K562 (cell line): Measurements from ENCODE around the gene ENTPD3. TPM values are rescaled to one million over a fixed set of nuclear protein-coding genes. Genes with fewer than 3 reads are reported as not detected.

Source experiments
- ATAC-seq: fragments of 200-7000 bp; cut with Tn5 transposase; 3 replicates; pipeline ENCODE4 v1.9.1; 2020; ENCODE audit warnings: moderate library complexity
- BruUV-seq: library from RNA; stranded (reverse); fragments of 400-500 nt; replicated peaks from 2 replicates; lab custom pipeline; 2021; lab: Mats Ljungman, UMichigan
- CTCF ChIA-PET: fragments of 300-600 bp; formaldehyde crosslinking; extraction: SDS; loops from one replicate; lab custom pipeline; 2021; ENCODE audit warnings: low intra/inter-chr PET ratio; lab: Yijun Ruan, JAX
- POLR2A ChIA-PET: fragments of 300-600, 350-650 bp; sonication (Branson Sonifier 250); formaldehyde crosslinking; extraction: SDS; loops from one replicate; lab custom pipeline; 2021; ENCODE audit warnings: antibody characterized with exemption, inconsistent platforms; lab: Yijun Ruan, JAX
- DNase-seq, 4 experiments: peaks; one replicate each; pipeline versions ENCODE4 v3.0.0 to v3.0.0-alpha.2; 2011 to 2018; ENCODE audit warnings: low spot score in 3 of 4, mixed read lengths in 3 of 4; ENCODE audit errors: extremely low read depth in 1 of 4
- FAIRE-seq: peaks from 2 replicates; lab custom pipeline; 2011; peaks lifted over from hg19 to GRCh38; lab: Jason Lieb, UNC
- H2AFZ ChIP-seq: 2 replicates; pipeline ENCODE4 v1.6.0; 2011; ENCODE audit warnings: low read depth, low read length, control low read depth, inconsistent platforms
- H3K27ac ChIP-seq: fragments of 200-600 bp; 3 replicates; pipeline ENCODE4 v1.8.0; 2011; ENCODE audit warnings: low read depth, mild to moderate bottlenecking, control low read depth, inconsistent platforms, low read length, moderate library complexity, mixed read lengths; ENCODE audit errors: extremely low read depth
- H3K27me3 ChIP-seq, 2 experiments: fragments of 300-600 bp in 1 of 2; 2 replicates in 1 of 2; 3 replicates in 1 of 2; pipeline versions ENCODE4 v1.6.0 to v1.8.0; 2011; ENCODE audit warnings: inconsistent platforms in 2 of 2, low read length in 2 of 2, mild to moderate bottlenecking in 1 of 2, mixed read lengths in 1 of 2, moderate library complexity in 1 of 2; ENCODE audit not compliant: control insufficient read depth in 2 of 2, insufficient read depth in 2 of 2
- H3K36me3 ChIP-seq: fragments of 300-600 bp; 3 replicates; pipeline ENCODE4 v1.8.0; 2011; ENCODE audit warnings: mild to moderate bottlenecking, low read length, inconsistent platforms; ENCODE audit not compliant: control insufficient read depth, insufficient read depth
- H3K4me1 ChIP-seq, 2 experiments: fragments of 200-600 bp in 1 of 2; replicated peaks in 1 of 2; 2 replicates in 1 of 2; 3 replicates in 1 of 2; pipeline versions ENCODE4 v1.5.1 to v1.8.0; 2011; ENCODE audit warnings: inconsistent platforms in 2 of 2, low read length in 2 of 2, mild to moderate bottlenecking in 1 of 2, mixed read lengths in 1 of 2, moderate library complexity in 1 of 2; ENCODE audit not compliant: control insufficient read depth in 2 of 2, insufficient read depth in 2 of 2
- H3K4me2 ChIP-seq: 2 replicates; pipeline ENCODE4 v1.6.1; 2011; ENCODE audit warnings: low read length, control low read depth, inconsistent platforms, mixed read lengths; ENCODE audit not compliant: insufficient read depth
- H3K4me3 ChIP-seq: fragments of 200-600 bp; sonication (generic), shearing (Covaris generic); 2 replicates; pipeline ENCODE4 v1.5.1; 2016; ENCODE audit warnings: control low read depth, inconsistent platforms
- H3K79me2 ChIP-seq: fragments of 200-600 bp; 3 replicates; pipeline ENCODE4 v1.8.0; 2011; ENCODE audit warnings: low read length, inconsistent platforms; ENCODE audit not compliant: control insufficient read depth, insufficient read depth
- H3K9ac ChIP-seq, 2 experiments: 2 replicates each; pipeline versions ENCODE4 v1.6.0 to v1.6.1; 2011; ENCODE audit warnings: low read depth in 2 of 2, low read length in 2 of 2, control low read depth in 1 of 2, inconsistent platforms in 1 of 2, mild to moderate bottlenecking in 1 of 2, mixed read lengths in 1 of 2; ENCODE audit not compliant: insufficient read depth in 1 of 2
- H3K9me1 ChIP-seq: one replicate; pipeline ENCODE4 v1.6.0; 2011; ENCODE audit warnings: inconsistent platforms, mild to moderate bottlenecking, low read length, moderate library complexity; ENCODE audit not compliant: control insufficient read depth, insufficient read depth
- H3K9me3 ChIP-seq: replicated peaks from 2 replicates; pipeline ENCODE4 v1.5.1; 2011; ENCODE audit warnings: low read depth, low read length, inconsistent platforms; ENCODE audit not compliant: control insufficient read depth, insufficient read depth
- H4K20me1 ChIP-seq: replicated peaks from 2 replicates; pipeline ENCODE4 v1.6.1; 2011; ENCODE audit warnings: low read length, inconsistent platforms, mixed read lengths; ENCODE audit not compliant: control insufficient read depth, insufficient read depth
- GTF2B ChIP-seq: IDR thresholded peaks from 2 replicates; pipeline ENCODE4 v1.6.1; 2011; ENCODE audit not compliant: insufficient read length; ENCODE audit errors: extremely low read depth
- MEIS2 ChIP-seq: fragments of 450-650 bp; IDR thresholded peaks from 2 replicates; pipeline ENCODE4 v1.6.1; 2014; ENCODE audit warnings: mild to moderate bottlenecking; ENCODE audit not compliant: partially characterized antibody
- PBX2 ChIP-seq, 2 experiments: IDR thresholded peaks in 1 of 2; conservative IDR thresholded peaks in 1 of 2; 2 replicates each; pipeline ENCODE4 v1.6.1; 2016; ENCODE audit warnings: low read depth in 2 of 2, mild to moderate bottlenecking in 1 of 2, missing compliant biosample characterization in 1 of 2, missing genetic modification characterization in 1 of 2, moderate library complexity in 1 of 2
- PKNOX1 ChIP-seq: fragments of 450-650 bp; IDR thresholded peaks from 2 replicates; pipeline ENCODE4 v1.6.1; 2016
- WGBS: fragments of 100-300 bp; shearing (Covaris generic); methylation state at CpG from one replicate; pipeline ENCODE4 v1.1.6; 2016; ENCODE audit warnings: low coverage, mixed read lengths; ENCODE audit not compliant: insufficient coverage; ENCODE audit errors: missing lambda C conversion rate; 5-methylcytosine and 5-hydroxymethylcytosine counted together
- in situ Hi-C: fragments of 300-500 bp; cut with MboI; formaldehyde crosslinking; loops from 4 replicates; pipeline ENCODE4 v1.15.0; 2018; ENCODE audit warnings: inconsistent platforms, mixed read lengths
- intact Hi-C: fragments of 100-400 bp; cut with micrococcal nuclease; formaldehyde crosslinking; loops from 2 replicates; pipeline ENCODE4 v1.14.2; 2022
- polyA plus RNA-seq, 8 experiments: library from polyadenylated mRNA; depleted of rRNA in 4 of 8; stranded (reverse) in 5 of 8; unstranded in 3 of 8; fragments of >200 nt; fragmentation: Nextera tagmentation in 2 of 8; fragmentation: Illumina TruSeq in 1 of 8; extraction: Ambion mirVana in 2 of 8; extraction: Trizol in 1 of 8; gene quantifications; 2 replicates each; pipeline versions ENCODE4 v1.2.1 to v1.2.3, GENCODE V29; 2011 to 2014; ENCODE audit warnings: inconsistent platforms in 1 of 8, missing spikeins in 1 of 8
- total RNA-seq, 7 experiments: library from RNA; depleted of rRNA in 6 of 7; stranded (reverse); fragments of >200 nt in 6 of 7; fragmentation: Illumina TruSeq in 2 of 7; extraction: Trizol in 2 of 7; gene quantifications; 2 replicates each; pipeline versions ENCODE4 v1.2.1 to v1.2.3, GENCODE V29; 2011 to 2021; ENCODE audit warnings: low replicate concordance in 1 of 7

Gene ENTPD3
- total and polyA plus RNA-seq, 9 of the 15 experiments (the other 6 are each of a cell fraction or from before 2014, with no cell fraction given) = 0.23 to 2.1 (median 0.58) TPM

GRCh38 chr3:40477666-40478065 lies 90.7 kb downstream of the ENTPD3 start:
- no peaks in the 10 kb centered on the region for H3K27me3 ChIP-seq
- peak overlapping the region; percentile 83 to 98 for H3K9ac ChIP-seq
- WGBS = 10% methylated on average over 4 of the region's 4 CpGs
- H2AFZ ChIP-seq = peak overlapping the region; percentile 96
- peak overlapping the region; percentile 78; the same call in 1 of the 3 replicates for H3K27ac ChIP-seq
- ATAC-seq (peak; percentile 64), DNase-seq (peak in 3 of 4 experiments; percentile 21 to 51 (median 43))
- POLR2A ChIA-PET = interaction anchor here (0.6 to 9.6 kb wide), 5 partner anchors 8 to 47 kb away, joined by 4 to 102 read pairs (median 7); partner anchors contain the start of genes RPL14, ZNF620 and ZNF621
- peaks cover 10% of the 10 kb centered on the region; the same call in 2 of the 3 replicates for H3K79me2 ChIP-seq
- no peaks in the 10 kb centered on the region for H3K9me3 ChIP-seq
- H3K4me1 ChIP-seq = peaks cover 4 to 5% of the 10 kb centered on the region in 2 experiments; a peak in 3 of 5 replicates
- H3K4me3 ChIP-seq = peak overlapping the region; percentile 66
- H3K4me2 ChIP-seq = peak overlapping the region; percentile 96
- H3K9me1 ChIP-seq = no peaks in the 10 kb centered on the region
- intact Hi-C loops = loop anchor here (2.0 kb wide), 1 partner anchor 21 kb away; the partner anchor contains the start of gene RPL14
- TF ChIP-seq PKNOX1 (peak; percentile 76), GTF2B (no peak), MEIS2 (peak; percentile 41), PBX2 (CRISPR knock-in tag; IDR thresholded peaks at IDR 0.05; ENCODE audit: low read depth) (no peak), PBX2 (tag; conservative IDR thresholded peaks at IDR 0.05; ENCODE audit: low read depth) (peak; percentile 42; the same call in 1 of the 2 replicates)
- TF ChIP-seq, all 486 proteins: peak for 3
- BruUV-seq = no TSS peak
- Histone ChIP-seq H4K20me1 (no peaks in the 10 kb centered on the region), H3K36me3 (peaks cover 38% of the 10 kb centered on the region)
- CTCF ChIA-PET = no interaction called here
- peak; percentile 59 for FAIRE-seq
- in situ Hi-C loops = no loop called here

Other genes starting within 250 kb of the ENTPD3 start
- gene EIF1B, start 77.5 kb upstream of the ENTPD3 start, total RNA-seq (2014; rRNA removed) = 18.1 and 20.0 TPM in 2 replicates
- gene EIF1B, start 77.5 kb upstream of the ENTPD3 start, total RNA-seq (2014; rRNA removed; fragmentation: Illumina TruSeq; extraction: Trizol) = 59.3 and 68.7 TPM in 2 replicates
- 61.0 and 65.8 TPM in 2 replicates for gene EIF1B, start 77.5 kb upstream of the ENTPD3 start, total RNA-seq (2015; rRNA removed; fragmentation: Illumina TruSeq; extraction: Trizol)
- 91.9 and 95.4 TPM in 2 replicates for gene EIF1B, start 77.5 kb upstream of the ENTPD3 start, total RNA-seq (2021)
- 35.4 and 45.3 TPM in 2 replicates for gene EIF1B, start 77.5 kb upstream of the ENTPD3 start, polyA plus RNA-seq (2011; rRNA removed)
- gene EIF1B, start 77.5 kb upstream of the ENTPD3 start, polyA plus RNA-seq (2014; fragmentation: Illumina TruSeq; extraction: Trizol) = 113 and 128 TPM in 2 replicates
- gene EIF1B, start 77.5 kb upstream of the ENTPD3 start, polyA plus RNA-seq (2014; fragmentation: Nextera tagmentation; extraction: Ambion mirVana) = 100 to 1,000 TPM; 178 to 184 TPM
- gene EIF1B, start 77.5 kb upstream of the ENTPD3 start, polyA plus RNA-seq (2014; rRNA removed) = 76.8 and 78.9 TPM in 2 replicates
- gene RPL14, start 70.2 kb downstream of the ENTPD3 start, total RNA-seq (2014; rRNA removed) = 1,465 and 1,933 TPM in 2 replicates
- gene RPL14, start 70.2 kb downstream of the ENTPD3 start, total RNA-seq (2014; rRNA removed; fragmentation: Illumina TruSeq; extraction: Trizol) = 2,197 and 2,292 TPM in 2 replicates
- gene RPL14, start 70.2 kb downstream of the ENTPD3 start, total RNA-seq (2015; rRNA removed; fragmentation: Illumina TruSeq; extraction: Trizol) = 1,893 and 1,905 TPM in 2 replicates
- 4,499 and 4,649 TPM in 2 replicates for gene RPL14, start 70.2 kb downstream of the ENTPD3 start, total RNA-seq (2021)
- gene RPL14, start 70.2 kb downstream of the ENTPD3 start, polyA plus RNA-seq (2011; rRNA removed) = 851 and 1,014 TPM in 2 replicates
- 2,310 and 2,431 TPM in 2 replicates for gene RPL14, start 70.2 kb downstream of the ENTPD3 start, polyA plus RNA-seq (2014; fragmentation: Illumina TruSeq; extraction: Trizol)
- 1,000 to 10,000 TPM; 2,133 to 2,823 TPM for gene RPL14, start 70.2 kb downstream of the ENTPD3 start, polyA plus RNA-seq (2014; fragmentation: Nextera tagmentation; extraction: Ambion mirVana)
- gene RPL14, start 70.2 kb downstream of the ENTPD3 start, polyA plus RNA-seq (2014; rRNA removed) = 1,463 and 1,670 TPM in 2 replicates
- gene ZNF619, start 89.9 kb downstream of the ENTPD3 start, total RNA-seq (2014; rRNA removed) = 4.7 and 5.0 TPM in 2 replicates
- gene ZNF619, start 89.9 kb downstream of the ENTPD3 start, total RNA-seq (2014; rRNA removed; fragmentation: Illumina TruSeq; extraction: Trizol) = 6.3 and 6.4 TPM in 2 replicates
- 6.7 and 7.8 TPM in 2 replicates for gene ZNF619, start 89.9 kb downstream of the ENTPD3 start, total RNA-seq (2015; rRNA removed; fragmentation: Illumina TruSeq; extraction: Trizol)
- gene ZNF619, start 89.9 kb downstream of the ENTPD3 start, total RNA-seq (2021) = 8.8 and 10.5 TPM in 2 replicates
- gene ZNF619, start 89.9 kb downstream of the ENTPD3 start, polyA plus RNA-seq (2011; rRNA removed) = 7.3 and 9.1 TPM in 2 replicates
- gene ZNF619, start 89.9 kb downstream of the ENTPD3 start, polyA plus RNA-seq (2014; fragmentation: Illumina TruSeq; extraction: Trizol) = 7.3 and 7.4 TPM in 2 replicates
- gene ZNF619, start 89.9 kb downstream of the ENTPD3 start, polyA plus RNA-seq (2014; fragmentation: Nextera tagmentation; extraction: Ambion mirVana) = 1 to 10 TPM; 1.3 to 1.5 TPM
- gene ZNF619, start 89.9 kb downstream of the ENTPD3 start, polyA plus RNA-seq (2014; rRNA removed) = 6.0 and 6.2 TPM in 2 replicates
- gene ZNF620, start 118.9 kb downstream of the ENTPD3 start, total RNA-seq (2014; rRNA removed) = 2.9 and 3.4 TPM in 2 replicates
- 4.9 and 5.5 TPM in 2 replicates for gene ZNF620, start 118.9 kb downstream of the ENTPD3 start, total RNA-seq (2014; rRNA removed; fragmentation: Illumina TruSeq; extraction: Trizol)
- gene ZNF620, start 118.9 kb downstream of the ENTPD3 start, total RNA-seq (2015; rRNA removed; fragmentation: Illumina TruSeq; extraction: Trizol) = 4.5 and 4.9 TPM in 2 replicates
- 3.3 and 5.7 TPM in 2 replicates for gene ZNF620, start 118.9 kb downstream of the ENTPD3 start, total RNA-seq (2021)
- gene ZNF620, start 118.9 kb downstream of the ENTPD3 start, polyA plus RNA-seq (2011; rRNA removed) = 1.5 and 2.2 TPM in 2 replicates
- gene ZNF620, start 118.9 kb downstream of the ENTPD3 start, polyA plus RNA-seq (2014; fragmentation: Illumina TruSeq; extraction: Trizol) = 3.0 and 3.4 TPM in 2 replicates
- 1 to 10 TPM; 1.2 to 3.7 TPM for gene ZNF620, start 118.9 kb downstream of the ENTPD3 start, polyA plus RNA-seq (2014; fragmentation: Nextera tagmentation; extraction: Ambion mirVana)
- gene ZNF620, start 118.9 kb downstream of the ENTPD3 start, polyA plus RNA-seq (2014; rRNA removed) = 2.3 and 3.6 TPM in 2 replicates
- 10.8 and 12.0 TPM in 2 replicates for gene ZNF621, start 137.8 kb downstream of the ENTPD3 start, total RNA-seq (2014; rRNA removed)
- 20.8 and 22.3 TPM in 2 replicates for gene ZNF621, start 137.8 kb downstream of the ENTPD3 start, total RNA-seq (2014; rRNA removed; fragmentation: Illumina TruSeq; extraction: Trizol)
- 18.7 and 20.6 TPM in 2 replicates for gene ZNF621, start 137.8 kb downstream of the ENTPD3 start, total RNA-seq (2015; rRNA removed; fragmentation: Illumina TruSeq; extraction: Trizol)
- gene ZNF621, start 137.8 kb downstream of the ENTPD3 start, total RNA-seq (2021) = 22.4 and 22.5 TPM in 2 replicates
- 27.6 and 38.1 TPM in 2 replicates for gene ZNF621, start 137.8 kb downstream of the ENTPD3 start, polyA plus RNA-seq (2011; rRNA removed)
- 26.2 and 28.9 TPM in 2 replicates for gene ZNF621, start 137.8 kb downstream of the ENTPD3 start, polyA plus RNA-seq (2014; fragmentation: Illumina TruSeq; extraction: Trizol)
- 1 to 10 TPM; 4.7 to 7.3 TPM for gene ZNF621, start 137.8 kb downstream of the ENTPD3 start, polyA plus RNA-seq (2014; fragmentation: Nextera tagmentation; extraction: Ambion mirVana)
- 20.1 and 24.4 TPM in 2 replicates for gene ZNF621, start 137.8 kb downstream of the ENTPD3 start, polyA plus RNA-seq (2014; rRNA removed)